GM12874 (cell line): Measurements from ENCODE around the gene RGS18.

Experiments used
- TF ChIP-seq, protein P1 (sequence below): IDR thresholded peaks from 2 replicates; pipeline ENCODE4 v1.5.1; 2011; ENCODE audit warnings: low read depth, mild to moderate bottlenecking, control low read depth, low read length, moderate library complexity; ENCODE audit not compliant: insufficient read depth

RGS18 gene

DNA sequence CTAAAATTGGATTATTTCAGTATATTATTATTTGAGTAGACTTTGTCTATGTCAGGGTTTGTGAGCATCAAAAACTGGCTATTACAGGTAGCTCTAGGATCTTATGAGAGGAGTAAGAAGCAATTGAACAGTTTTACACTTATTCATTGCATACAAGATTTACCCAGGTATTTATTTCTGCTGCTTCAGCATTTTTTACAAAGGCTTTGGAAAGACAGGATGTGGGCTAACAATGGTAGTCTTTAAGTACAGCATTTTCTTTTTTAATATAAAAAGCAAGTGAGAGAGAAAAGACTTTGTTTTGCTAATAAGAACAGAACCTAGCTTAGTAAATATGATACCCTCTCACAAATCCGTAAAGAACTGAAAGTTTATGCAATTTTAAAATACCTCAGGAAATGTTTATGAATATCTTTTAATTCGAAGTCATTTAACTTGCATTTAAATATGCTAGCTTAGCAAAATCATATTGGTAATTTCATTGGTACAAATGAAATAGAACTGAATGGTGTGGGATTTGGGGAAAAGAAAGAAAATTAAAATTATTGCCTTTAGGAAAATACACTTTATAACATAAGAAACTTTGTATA, 32.1 kb upstream of the RGS18 start:
- TF ChIP-seq, protein P1, sequence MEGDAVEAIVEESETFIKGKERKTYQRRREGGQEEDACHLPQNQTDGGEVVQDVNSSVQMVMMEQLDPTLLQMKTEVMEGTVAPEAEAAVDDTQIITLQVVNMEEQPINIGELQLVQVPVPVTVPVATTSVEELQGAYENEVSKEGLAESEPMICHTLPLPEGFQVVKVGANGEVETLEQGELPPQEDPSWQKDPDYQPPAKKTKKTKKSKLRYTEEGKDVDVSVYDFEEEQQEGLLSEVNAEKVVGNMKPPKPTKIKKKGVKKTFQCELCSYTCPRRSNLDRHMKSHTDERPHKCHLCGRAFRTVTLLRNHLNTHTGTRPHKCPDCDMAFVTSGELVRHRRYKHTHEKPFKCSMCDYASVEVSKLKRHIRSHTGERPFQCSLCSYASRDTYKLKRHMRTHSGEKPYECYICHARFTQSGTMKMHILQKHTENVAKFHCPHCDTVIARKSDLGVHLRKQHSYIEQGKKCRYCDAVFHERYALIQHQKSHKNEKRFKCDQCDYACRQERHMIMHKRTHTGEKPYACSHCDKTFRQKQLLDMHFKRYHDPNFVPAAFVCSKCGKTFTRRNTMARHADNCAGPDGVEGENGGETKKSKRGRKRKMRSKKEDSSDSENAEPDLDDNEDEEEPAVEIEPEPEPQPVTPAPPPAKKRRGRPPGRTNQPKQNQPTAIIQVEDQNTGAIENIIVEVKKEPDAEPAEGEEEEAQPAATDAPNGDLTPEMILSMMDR: no peak

DNA sequence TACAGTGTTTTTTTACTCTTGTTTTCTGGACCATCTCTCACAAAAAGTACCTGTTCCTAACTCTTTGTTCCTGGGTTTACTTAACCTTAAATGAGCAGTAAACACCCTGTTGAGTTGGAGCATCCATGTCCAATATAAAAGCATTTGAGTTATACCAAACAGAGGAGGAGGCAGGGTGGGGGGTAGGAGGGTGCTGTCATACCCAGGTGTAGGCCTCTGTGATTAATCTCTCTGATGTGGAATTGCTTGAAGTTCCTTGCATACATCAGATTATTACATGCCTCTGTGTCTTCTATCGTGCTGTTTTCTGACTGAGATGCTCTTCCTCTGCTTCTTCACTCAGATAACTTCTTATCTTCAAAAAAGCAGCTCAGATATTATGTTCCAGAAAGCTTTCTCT, 28.1 kb upstream of the RGS18 start:
- TF ChIP-seq, protein P1: no peak

DNA sequence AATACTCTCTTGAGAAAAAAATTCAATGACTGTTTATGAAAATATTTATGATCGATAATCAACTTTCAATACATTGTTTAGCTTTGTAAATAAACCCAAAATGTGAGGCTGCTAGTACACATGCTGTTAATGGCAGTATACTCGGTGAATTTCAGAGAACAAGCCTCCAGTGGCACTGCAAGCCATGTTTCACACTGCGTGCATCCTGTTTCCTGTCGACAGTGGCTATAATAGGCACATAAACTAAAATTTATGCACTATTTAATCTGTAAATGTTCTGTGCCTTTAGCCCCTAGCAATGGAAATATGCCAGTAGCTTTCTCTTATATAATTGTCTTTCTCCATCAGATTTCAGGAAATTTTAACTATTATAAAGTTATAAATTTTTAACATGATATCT, 26.3 kb upstream of the RGS18 start:
- TF ChIP-seq, protein P1: no peak

DNA sequence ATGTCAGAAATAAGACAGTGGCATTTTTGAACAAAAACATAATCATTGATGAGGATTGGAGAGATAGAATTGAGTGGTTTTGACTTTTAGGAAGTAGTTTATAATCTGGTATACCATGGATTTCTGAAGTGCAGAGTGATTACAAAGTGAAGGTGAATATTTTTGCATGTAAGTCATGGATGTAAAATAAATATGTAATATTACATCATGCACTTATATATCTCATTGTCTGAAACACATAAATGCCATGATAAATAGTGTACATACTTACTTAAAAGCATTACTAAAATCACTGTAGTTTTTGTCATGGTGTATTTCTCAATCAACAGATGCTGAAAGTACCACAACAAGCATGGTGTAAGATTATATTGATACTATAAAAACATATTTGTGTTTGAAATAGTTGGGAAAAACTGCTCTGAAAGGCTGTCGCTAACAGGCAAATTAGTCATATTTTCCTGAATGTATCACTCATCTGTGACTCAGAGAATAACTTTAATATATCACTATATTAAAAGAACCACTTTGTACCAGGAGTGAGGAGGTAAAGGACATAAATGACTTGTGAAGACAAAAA, 24.8 kb upstream of the RGS18 start:
- TF ChIP-seq, protein P1: no peak

DNA sequence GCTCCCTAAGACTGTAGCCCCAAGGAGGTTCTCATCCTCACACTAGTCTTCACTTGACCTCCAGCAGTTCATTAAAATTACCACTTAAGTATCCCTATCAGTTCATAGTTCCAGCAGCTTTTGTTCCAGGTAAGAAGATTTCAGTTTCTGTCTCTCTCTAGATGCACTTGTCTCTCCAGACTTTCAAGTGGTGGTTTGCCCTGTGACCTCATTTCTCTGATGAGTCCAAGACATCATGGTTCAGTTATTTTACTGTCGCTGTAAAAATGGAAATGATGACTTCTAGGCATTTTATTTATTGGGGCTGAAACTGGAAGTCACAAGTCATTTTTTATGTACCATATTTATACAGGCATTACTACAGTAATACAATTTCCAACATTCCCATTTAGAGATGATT, 17.9 kb upstream of the RGS18 start:
- TF ChIP-seq, protein P1: no peak

DNA sequence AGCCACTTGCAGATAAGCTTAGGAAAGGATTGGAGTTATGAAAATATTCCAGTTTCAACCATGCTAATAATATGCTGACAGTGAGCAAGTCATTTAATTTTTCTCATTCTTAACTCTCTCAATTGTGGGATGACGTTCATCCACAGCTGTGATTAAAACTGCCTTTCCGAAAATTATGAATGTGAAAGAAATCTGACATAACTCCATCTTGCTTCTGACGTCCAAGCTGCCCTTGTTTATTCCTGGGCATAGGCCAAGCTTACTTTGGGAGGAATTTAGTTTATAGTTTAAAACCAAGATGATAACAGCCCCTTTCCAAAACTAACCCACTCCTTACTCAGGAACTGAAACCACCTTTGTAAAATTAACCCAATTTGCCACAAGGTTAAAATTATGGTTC, 11.0 kb upstream of the RGS18 start:
- TF ChIP-seq, protein P1: no peak

DNA sequence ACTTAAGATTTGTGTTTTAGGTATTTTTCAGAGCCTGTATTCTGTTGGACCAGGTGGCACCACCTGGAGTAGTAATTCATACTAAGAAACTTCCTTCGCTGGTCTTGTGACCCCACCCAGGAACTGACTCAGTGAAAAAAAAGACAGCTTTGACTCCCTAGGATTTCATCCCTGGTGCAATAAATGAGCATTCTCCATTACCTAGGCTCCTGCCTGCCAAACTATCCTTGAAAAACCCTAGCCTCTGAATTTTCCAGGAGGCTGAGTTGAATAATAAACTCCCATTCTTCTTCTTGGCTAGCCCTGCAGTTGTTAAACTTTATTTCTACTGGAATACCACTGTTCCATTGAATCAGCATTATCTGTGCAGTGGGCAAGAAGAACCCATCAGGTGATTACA, 10.6 kb upstream of the RGS18 start:
- TF ChIP-seq, protein P1: no peak
